ENCODE measurements around the gene BCR. TPM values are rescaled to one million over a fixed set of nuclear protein-coding genes. Genes with fewer than 3 reads are reported as not detected.

Gene BCR
- total and polyA plus RNA-seq, 2 of the 4 experiments (the other 2 are of a cell fraction), result 28.9 to 44.6 TPM

- intact Hi-C loops (cut with micrococcal nuclease) (no loop called here), in situ Hi-C loops (cut with MboI; ENCODE audit: low sequenced_read_pairs) (no loop called here), dilution Hi-C loops (cut with HindIII; ENCODE audit: low sequenced_read_pairs, unreplicated experiment) (no loop called here)
- WGBS, 2 experiments (ENCODE audit: extremely low coverage in 2 of 2, insufficient read length in 1 of 2), result no CpG with 5 or more reads among the region's 2 CpGs
- Histone ChIP-seq H4K5ac (ENCODE audit: low read depth, low read length) (no peak overlapping the region), H3K4me1 (ENCODE audit: control insufficient read depth, insufficient read depth, low read length) (peaks cover 15% of the 10 kb centered on the region), H2BK15ac (ENCODE audit: low read depth, low read length) (no peak overlapping the region), H2AFZ (replicated peaks; ENCODE audit: low read length, poor library complexity) (no peak overlapping the region), H3K27me3 (ENCODE audit: control insufficient read depth, insufficient read depth, low read length) (no peaks in the 10 kb centered on the region), H3K27ac (ENCODE audit: insufficient read depth, low read length) (no peak overlapping the region), H4K20me1 (ENCODE audit: insufficient read depth, low read length) (peaks cover 68% of the 10 kb centered on the region), H4K91ac (ENCODE audit: insufficient read depth, low read depth, low read length) (no peak overlapping the region), H2AK9ac (replicated peaks; ENCODE audit: low read depth, low read length, poor library complexity) (no peak overlapping the region), H3K4me2 (ENCODE audit: low read depth, low read length) (no peak overlapping the region), H2BK120ac (ENCODE audit: low read depth, low read length) (no peak overlapping the region), H3K4ac (ENCODE audit: low read depth, low read length) (no peak overlapping the region), H2BK20ac (ENCODE audit: low read depth, low read length) (no peak overlapping the region; the same call in 1 of the 2 replicates), H3K36me3 (ENCODE audit: control insufficient read depth, insufficient read depth, low read length) (no peaks in the 10 kb centered on the region), H3K23ac (ENCODE audit: low read depth, low read length) (no peak overlapping the region), H3K56ac (ENCODE audit: extremely low read depth, insufficient read depth, low read length) (no peak overlapping the region), H4K8ac (ENCODE audit: low read depth in 2 of 2, low read length in 2 of 2) (no peak overlapping the region), H3K4me3 (ENCODE audit: insufficient read depth, low read depth, low read length) (no peak overlapping the region), H3K79me1 (ENCODE audit: low read depth in 1 of 2, low read length in 2 of 2) (peaks cover 32 to 85% of the 10 kb centered on the region in 2 experiments), H3K9me3 (ENCODE audit: control insufficient read depth, insufficient read depth, low read length) (no peaks in the 10 kb centered on the region), H3K9me1 (ENCODE audit: insufficient read depth, low read length) (peaks cover 15% of the 10 kb centered on the region), H3K14ac (replicated peaks; ENCODE audit: low read depth, low read length) (no peak overlapping the region), H2BK5ac (ENCODE audit: low read depth, low read length, poor library complexity, severe bottlenecking) (no peak overlapping the region), H3K18ac (ENCODE audit: low read depth, low read length) (no peak overlapping the region), H2AK5ac (ENCODE audit: low read depth, low read length) (no peak overlapping the region), H3K9ac (ENCODE audit: low read depth, low read length) (no peak overlapping the region)
- TF ChIP-seq CHD1 (IDR thresholded peaks at IDR 0.05; ENCODE audit: low read depth, low read length) (no peak), RCOR1 (IDR thresholded peaks at IDR 0.05; ENCODE audit: insufficient replicate concordance, low read length) (no peak), ELK1 (IDR thresholded peaks at IDR 0.05; ENCODE audit: borderline replicate concordance, low read depth, low read length) (no peak), NFE2L2 (IDR thresholded peaks at IDR 0.05; ENCODE audit: low read depth, low read length) (no peak), CTCF (conservative IDR thresholded peaks at IDR 0.05; ENCODE audit: low read depth, low read length) (no peak), MXI1 (IDR thresholded peaks at IDR 0.05; ENCODE audit: borderline replicate concordance, low read depth, low read length) (no peak), MAFK (IDR thresholded peaks at IDR 0.05; ENCODE audit: low read depth, low read length) (no peak), RFX5 (IDR thresholded peaks at IDR 0.05; ENCODE audit: low read depth, low read length) (no peak), CEBPB (IDR thresholded peaks at IDR 0.05; ENCODE audit: low read depth, low read length) (no peak), RAD21 (IDR thresholded peaks at IDR 0.05; ENCODE audit: low read length) (no peak), USF2 (IDR thresholded peaks at IDR 0.05; ENCODE audit: low read depth, low read length) (no peak), FOS (IDR thresholded peaks at IDR 0.05; ENCODE audit: low read depth, low read length) (no peak), SMC3 (IDR thresholded peaks at IDR 0.05; ENCODE audit: low read depth, low read length) (no peak), BHLHE40 (IDR thresholded peaks at IDR 0.05; ENCODE audit: low read depth, low read length) (no peak)
- no TSS peak for BruUV-seq (replicated peaks)
- POLR2A ChIA-PET (ENCODE audit: unreplicated experiment), result no interaction called here
- CTCF ChIA-PET, result no interaction called here
- no peak for ATAC-seq (ENCODE audit: low read depth)
- DNase-seq, result no peak
These were observed 59.1 kb downstream of the BCR start for GRCh38 chr22:23239429-23239828.

Data from IMR-90 (cell line).